Spleen (tissue), 7 donors: Measurements from ENCODE around the gene ZNF296.

Source experiments
- CTCF ChIP-seq, 11 experiments: fragments of 200-600 bp in 7 of 11; fragments of 450-650 bp in 4 of 11; sonication (generic) in 4 of 11; IDR thresholded peaks in 8 of 11; conservative IDR thresholded peaks in 3 of 11; 1 replicate in 7 of 11; 2 replicates in 4 of 11; pipeline versions ENCODE4 v1.4.0 to v1.8.0; 2016 to 2021; ENCODE audit warnings: antibody characterized with exemption in 11 of 11, inconsistent platforms in 4 of 11, mild to moderate bottlenecking in 1 of 11
- POLR2AphosphoS5 ChIP-seq, 3 donors: sonication (generic); formaldehyde crosslinking; IDR thresholded peaks; one replicate each; pipeline ENCODE4 v1.5.1; 2017; ENCODE audit warnings: antibody characterized with exemption in 3 of 3
- donor health status: DM: no; HTN: no; CAD: no; lungs with moderate emphysema.
- donor health status: DM: no; HTN: no; CAD: no.
- donor health status: DM: no; HTN: no; CAD: no.

DNA sequence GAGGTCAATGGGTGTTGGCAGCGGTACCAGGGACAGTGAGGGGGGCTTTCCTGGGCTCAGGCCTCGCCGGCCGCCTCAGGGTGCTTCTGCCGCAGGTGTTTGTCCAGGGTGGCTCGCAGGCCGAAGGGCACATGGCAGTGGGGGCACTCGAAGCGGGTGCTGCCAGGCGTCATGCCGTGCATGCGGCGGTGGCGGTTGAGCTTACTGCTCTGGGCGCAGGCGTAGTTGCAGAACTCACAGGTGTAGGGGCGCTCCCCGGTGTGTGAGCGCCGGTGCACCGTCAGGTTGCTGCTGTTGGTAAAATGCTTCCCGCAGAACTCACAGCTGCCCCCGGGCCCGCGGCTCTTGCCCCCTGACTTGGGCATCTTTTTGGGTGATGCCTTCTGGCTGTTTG, 4.7 kb downstream of the ZNF296 start:
- TF ChIP-seq POLR2AphosphoS5 (IDR thresholded peaks at IDR 0.05): peak; percentile 2 to 64 (median 30)
- no peak for TF ChIP-seq CTCF (IDR thresholded peaks at IDR 0.05 in 8 of 11, conservative IDR thresholded peaks at IDR 0.05 in 3 of 11)
